Stomach (tissue), 4 donors: Measurements from ENCODE around the gene SH3BGRL2.
"Not testable (repeated sequence)": the region's sequence is repeated elsewhere in the genome, so short reads cannot be mapped to it uniquely, and the experiment has no call there.

Experiments used
- CTCF ChIP-seq, 7 experiments: fragments of 450-650 bp in 4 of 7; fragments of 200-600 bp in 3 of 7; sonication (generic) in 3 of 7; IDR thresholded peaks; one replicate each; pipeline ENCODE4 v1.5.1; 2016 to 2019; ENCODE audit warnings: antibody characterized with exemption in 7 of 7, control low read depth in 2 of 7, mild to moderate bottlenecking in 1 of 7
- EP300 ChIP-seq: sonication (generic); formaldehyde crosslinking; IDR thresholded peaks from one replicate; pipeline ENCODE4 v1.6.1; 2017; ENCODE audit warnings: antibody characterized with exemption
- POLR2AphosphoS5 ChIP-seq, 3 donors: sonication (generic); formaldehyde crosslinking; IDR thresholded peaks; one replicate each; pipeline ENCODE4 v1.6.1; 2016; ENCODE audit warnings: antibody characterized with exemption in 3 of 3

DNA sequence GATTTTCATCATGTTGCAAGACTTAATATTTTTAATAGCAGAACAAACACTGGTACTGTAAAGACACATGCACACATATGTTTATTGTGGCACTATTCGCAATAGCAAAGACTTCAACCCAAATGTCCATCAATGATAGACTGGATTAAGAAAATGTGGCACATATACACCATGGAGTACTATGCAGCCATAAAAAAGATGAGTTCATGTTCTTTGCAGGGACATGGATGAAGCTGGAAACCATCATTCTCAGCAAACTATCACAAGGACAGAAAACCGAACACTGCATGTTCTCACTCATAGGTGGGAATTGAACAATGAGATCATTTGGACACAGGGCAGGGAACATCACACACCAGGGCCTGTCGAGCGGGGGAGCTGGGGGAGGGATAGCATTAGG lies 51.6 kb downstream of the SH3BGRL2 start:
- TF ChIP-seq CTCF (IDR thresholded peaks at IDR 0.05); EP300; POLR2AphosphoS5 (IDR thresholded peaks at IDR 0.05): not testable (repeated sequence)
